GM21786 (cell line): ENCODE measurements around the gene SLC35E4.
"Not testable (repeated sequence)": the region's sequence is repeated elsewhere in the genome, so short reads cannot be mapped to it uniquely, and the experiment has no call there.

Experiments
- ATAC-seq: cut with Tn5 transposase; IDR thresholded peaks from one replicate; pipeline ENCODE4 v1.9.1; 2021; ENCODE audit not compliant: unreplicated experiment

SLC35E4 gene

GRCh38 chr22:30635273-30636225, at the start of gene SLC35E4:
Gene SLC35E4, plus strand, starts transcription at chr22:30635781. Its CDS starts 670 bp downstream, at chr22:30636451.
- peak; percentile 67 for ATAC-seq

GRCh38 chr22:30586414-30586813, 49.2 kb upstream of the SLC35E4 start:
- no peak for ATAC-seq

GRCh38 chr22:30591191-30591587, 44.4 kb upstream of the SLC35E4 start:
- ATAC-seq: no peak

GRCh38 chr22:30591588-30592359, 43.8 kb upstream of the SLC35E4 start, which contains the start of gene PES1:
Gene PES1, minus strand, starts transcription at chr22:30591910. Its CDS starts 77 bp downstream, at chr22:30591833.
- peak; percentile 96 for ATAC-seq

GRCh38 chr22:30592360-30592713, 43.2 kb upstream of the SLC35E4 start:
- ATAC-seq: not testable (repeated sequence)

- ATAC-seq: no peak
Measured at GRCh38 chr22:30596199-30596598, 39.4 kb upstream of the SLC35E4 start.

- ATAC-seq: no peak
Measured at GRCh38 chr22:30596886-30597285, 38.7 kb upstream of the SLC35E4 start.

GRCh38 chr22:30598986-30599385, 36.6 kb upstream of the SLC35E4 start:
- no peak for ATAC-seq

- no peak for ATAC-seq
Measured at GRCh38 chr22:30600921-30601320, 34.7 kb upstream of the SLC35E4 start.

- ATAC-seq: no peak
Measured at GRCh38 chr22:30601464-30601863, 34.1 kb upstream of the SLC35E4 start.

- ATAC-seq: no peak
Measured at GRCh38 chr22:30602049-30602448, 33.5 kb upstream of the SLC35E4 start.

- no peak for ATAC-seq
Measured at GRCh38 chr22:30603801-30604200, 31.8 kb upstream of the SLC35E4 start.

GRCh38 chr22:30604723-30605122, 30.9 kb upstream of the SLC35E4 start:
- no peak for ATAC-seq

GRCh38 chr22:30605449-30606110, 30.0 kb upstream of the SLC35E4 start:
- no peak for ATAC-seq

GRCh38 chr22:30606455-30607299, 28.9 kb upstream of the SLC35E4 start, which contains the start of gene TCN2:
Gene TCN2, plus strand, starts transcription at chr22:30607174. Its CDS starts 158 bp downstream, at chr22:30607332.
- ATAC-seq: peak; percentile 47

- no peak for ATAC-seq
Measured at GRCh38 chr22:30607300-30607930, 28.2 kb upstream of the SLC35E4 start.

GRCh38 chr22:30607939-30608338, 27.6 kb upstream of the SLC35E4 start:
- no peak for ATAC-seq

GRCh38 chr22:30609260-30610185, 26.1 kb upstream of the SLC35E4 start:
- ATAC-seq: no peak

- no peak for ATAC-seq
Measured at GRCh38 chr22:30610299-30610698, 25.3 kb upstream of the SLC35E4 start.
